Measurements from ENCODE around the gene EVX1. TPM values are rescaled to one million over a fixed set of nuclear protein-coding genes. Genes with fewer than 3 reads are reported as not detected.

Gene EVX1
- total RNA-seq, 1 donor from 2014 or later, result not detected

DNA sequence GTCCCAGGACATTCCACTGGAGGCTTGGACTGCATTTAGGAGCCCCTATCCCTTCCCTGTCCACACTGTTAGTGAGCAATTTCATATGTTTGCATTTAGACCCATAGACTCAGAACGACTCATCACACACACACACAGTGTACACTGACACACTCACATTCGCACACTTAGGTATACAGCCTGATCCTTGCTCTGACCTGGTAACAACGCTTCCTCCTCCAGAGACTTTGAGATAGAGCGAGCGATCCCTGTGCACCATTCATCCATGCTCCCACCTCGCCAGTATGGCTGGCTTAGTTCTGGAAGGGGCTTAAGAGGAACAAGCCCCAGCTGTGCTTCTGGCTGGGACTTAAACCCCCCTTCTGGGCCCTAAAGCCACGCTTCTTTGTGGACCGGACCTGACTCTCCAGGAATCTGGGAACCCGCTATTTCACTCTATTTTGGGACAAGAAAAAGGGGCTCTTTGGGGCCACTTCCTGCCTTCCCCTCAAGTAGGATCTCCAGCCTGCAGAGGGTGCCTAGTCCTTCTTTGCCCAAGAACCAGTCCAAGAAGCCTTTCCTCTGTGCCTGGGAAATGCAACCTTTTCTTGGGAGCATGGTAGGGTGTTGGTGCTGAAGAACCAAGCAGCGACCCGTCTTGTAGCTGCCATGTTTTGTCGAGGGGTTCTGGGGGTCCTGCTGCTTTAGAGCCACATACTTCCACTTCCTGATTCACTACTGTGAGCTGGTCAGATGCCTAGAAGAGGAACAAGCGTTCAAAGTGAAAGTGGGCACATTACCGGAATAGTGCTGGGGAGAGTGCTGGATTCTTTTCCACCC lies 41.6 kb upstream of the EVX1 start:
- Histone ChIP-seq H3K4me3 (peak overlapping the region; percentile 51), H3K27me3 (ENCODE audit: low read depth) (peaks cover 99% of the 10 kb centered on the region), H3K36me3 (no peaks in the 10 kb centered on the region), H3K9me3 (replicated peaks) (no peaks in the 10 kb centered on the region), H3K27ac (replicated peaks) (no peak overlapping the region), H3K4me1 (peaks cover 43% of the 10 kb centered on the region)
- intact Hi-C loops (cut with micrococcal nuclease), result no loop called here
- DNase-seq, result no peak
- TF ChIP-seq, protein P1, sequence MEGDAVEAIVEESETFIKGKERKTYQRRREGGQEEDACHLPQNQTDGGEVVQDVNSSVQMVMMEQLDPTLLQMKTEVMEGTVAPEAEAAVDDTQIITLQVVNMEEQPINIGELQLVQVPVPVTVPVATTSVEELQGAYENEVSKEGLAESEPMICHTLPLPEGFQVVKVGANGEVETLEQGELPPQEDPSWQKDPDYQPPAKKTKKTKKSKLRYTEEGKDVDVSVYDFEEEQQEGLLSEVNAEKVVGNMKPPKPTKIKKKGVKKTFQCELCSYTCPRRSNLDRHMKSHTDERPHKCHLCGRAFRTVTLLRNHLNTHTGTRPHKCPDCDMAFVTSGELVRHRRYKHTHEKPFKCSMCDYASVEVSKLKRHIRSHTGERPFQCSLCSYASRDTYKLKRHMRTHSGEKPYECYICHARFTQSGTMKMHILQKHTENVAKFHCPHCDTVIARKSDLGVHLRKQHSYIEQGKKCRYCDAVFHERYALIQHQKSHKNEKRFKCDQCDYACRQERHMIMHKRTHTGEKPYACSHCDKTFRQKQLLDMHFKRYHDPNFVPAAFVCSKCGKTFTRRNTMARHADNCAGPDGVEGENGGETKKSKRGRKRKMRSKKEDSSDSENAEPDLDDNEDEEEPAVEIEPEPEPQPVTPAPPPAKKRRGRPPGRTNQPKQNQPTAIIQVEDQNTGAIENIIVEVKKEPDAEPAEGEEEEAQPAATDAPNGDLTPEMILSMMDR (IDR thresholded peaks at IDR 0.05; ENCODE audit: borderline replicate concordance), result no peak

DNA sequence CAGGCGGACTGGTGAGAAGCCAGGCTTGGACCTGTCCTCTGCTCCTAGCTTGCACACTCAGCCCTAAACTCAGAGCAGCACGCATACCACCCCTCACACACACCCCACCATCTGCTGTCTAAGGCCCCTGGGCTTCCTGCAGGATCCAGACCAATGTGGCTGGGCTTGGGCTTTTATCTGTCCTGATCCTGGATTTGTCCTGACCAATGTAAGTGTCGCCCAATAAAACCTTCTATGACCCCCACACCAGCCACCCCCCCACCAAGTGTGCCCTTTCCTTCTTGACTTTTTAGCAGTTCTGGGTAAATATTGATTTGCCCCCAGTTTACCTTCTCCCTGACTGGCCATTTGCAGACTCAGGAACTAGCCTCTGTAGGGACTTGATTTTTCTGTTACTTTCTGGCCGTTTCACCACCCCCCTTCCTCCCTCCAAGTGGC lies 41.0 kb upstream of the EVX1 start:
- peaks cover 99% of the 10 kb centered on the region for H3K27me3 ChIP-seq (ENCODE audit: low read depth)
- TF ChIP-seq, protein P1 (IDR thresholded peaks at IDR 0.05; ENCODE audit: borderline replicate concordance), result no peak
- no peaks in the 10 kb centered on the region for H3K9me3 ChIP-seq (replicated peaks)
- peak overlapping the region; percentile 51 for H3K4me3 ChIP-seq
- intact Hi-C loops (cut with micrococcal nuclease), result no loop called here
- H3K27ac ChIP-seq (replicated peaks), result no peak overlapping the region
- peaks cover 43% of the 10 kb centered on the region for H3K4me1 ChIP-seq
- no peaks in the 10 kb centered on the region for H3K36me3 ChIP-seq
- no peak for DNase-seq

DNA sequence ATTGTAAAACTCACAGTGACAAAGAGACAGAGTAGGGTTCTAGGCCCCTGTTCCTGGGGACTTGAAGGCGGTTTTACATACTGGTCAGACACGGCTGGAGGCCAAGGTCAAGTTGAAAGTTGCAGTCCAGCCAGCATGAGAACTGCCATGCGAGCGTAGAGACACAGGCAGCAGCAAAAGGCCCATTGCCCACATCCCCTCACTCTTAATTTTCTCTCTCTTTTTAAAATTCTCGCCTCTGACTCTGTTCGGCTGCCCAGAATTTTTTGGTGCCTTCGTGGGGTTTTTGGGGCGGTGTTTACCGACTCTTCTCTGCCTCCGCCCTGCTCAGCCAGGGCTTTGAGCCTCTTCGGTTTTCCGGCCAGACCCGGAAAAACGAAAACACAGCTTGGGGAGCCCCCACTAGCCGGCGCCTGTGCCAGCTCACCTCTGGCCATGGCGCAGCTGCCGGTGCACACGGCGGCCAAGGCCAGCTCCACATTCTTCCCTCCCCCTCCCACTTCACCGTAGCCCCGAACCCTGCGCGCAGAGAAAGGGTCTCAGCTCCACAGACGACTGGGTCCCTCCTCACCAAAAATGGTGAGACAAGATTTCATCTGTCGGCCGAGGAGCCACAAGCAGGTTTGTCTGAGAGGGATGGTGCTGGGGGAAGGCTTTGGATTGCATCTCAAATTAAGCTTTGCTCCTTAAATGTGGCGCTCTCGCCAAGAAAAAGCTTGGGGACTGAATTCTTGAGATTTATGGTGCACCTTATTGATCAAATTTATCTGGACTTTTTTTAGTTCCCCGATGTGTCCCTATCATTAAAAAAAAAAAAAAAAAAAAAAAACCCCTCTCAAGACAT lies 40.4 kb upstream of the EVX1 start:
- intact Hi-C loops (cut with micrococcal nuclease), result no loop called here
- peaks cover 43% of the 10 kb centered on the region for H3K4me1 ChIP-seq

DNA sequence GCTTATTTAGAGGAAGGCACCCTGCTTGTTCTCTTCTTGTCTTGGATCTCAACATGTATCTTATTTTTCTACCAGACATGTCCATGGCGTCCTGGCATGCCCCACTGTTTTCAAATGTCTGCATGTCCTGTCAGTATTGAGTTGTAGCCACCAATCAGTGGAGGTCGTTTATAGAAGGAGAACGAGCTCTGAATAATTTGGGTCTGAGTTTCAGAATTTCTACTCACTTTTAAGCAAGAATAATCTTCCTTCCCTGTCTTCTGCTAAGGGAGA lies 39.8 kb upstream of the EVX1 start:
- TF ChIP-seq, protein P1 (IDR thresholded peaks at IDR 0.05; ENCODE audit: borderline replicate concordance), result no peak
- no peaks in the 10 kb centered on the region for H3K36me3 ChIP-seq
- intact Hi-C loops (cut with micrococcal nuclease), result no loop called here
- no peak overlapping the region for H3K27ac ChIP-seq (replicated peaks)
- H3K4me3 ChIP-seq, result no peak overlapping the region
- peaks cover 43% of the 10 kb centered on the region for H3K4me1 ChIP-seq
- H3K9me3 ChIP-seq (replicated peaks), result no peaks in the 10 kb centered on the region
- no peak for DNase-seq
- peaks cover 99% of the 10 kb centered on the region for H3K27me3 ChIP-seq (ENCODE audit: low read depth)

More for the DNA sequence above, 40.4 kb upstream of the EVX1 start:
- H3K4me3 ChIP-seq, result no peak overlapping the region
- no peak overlapping the region for H3K27ac ChIP-seq (replicated peaks)
- DNase-seq, result no peak
- TF ChIP-seq, protein P1 (IDR thresholded peaks at IDR 0.05; ENCODE audit: borderline replicate concordance), result no peak
- H3K36me3 ChIP-seq, result no peaks in the 10 kb centered on the region
- peaks cover 99% of the 10 kb centered on the region for H3K27me3 ChIP-seq (ENCODE audit: low read depth)
- no peaks in the 10 kb centered on the region for H3K9me3 ChIP-seq (replicated peaks)

DNA sequence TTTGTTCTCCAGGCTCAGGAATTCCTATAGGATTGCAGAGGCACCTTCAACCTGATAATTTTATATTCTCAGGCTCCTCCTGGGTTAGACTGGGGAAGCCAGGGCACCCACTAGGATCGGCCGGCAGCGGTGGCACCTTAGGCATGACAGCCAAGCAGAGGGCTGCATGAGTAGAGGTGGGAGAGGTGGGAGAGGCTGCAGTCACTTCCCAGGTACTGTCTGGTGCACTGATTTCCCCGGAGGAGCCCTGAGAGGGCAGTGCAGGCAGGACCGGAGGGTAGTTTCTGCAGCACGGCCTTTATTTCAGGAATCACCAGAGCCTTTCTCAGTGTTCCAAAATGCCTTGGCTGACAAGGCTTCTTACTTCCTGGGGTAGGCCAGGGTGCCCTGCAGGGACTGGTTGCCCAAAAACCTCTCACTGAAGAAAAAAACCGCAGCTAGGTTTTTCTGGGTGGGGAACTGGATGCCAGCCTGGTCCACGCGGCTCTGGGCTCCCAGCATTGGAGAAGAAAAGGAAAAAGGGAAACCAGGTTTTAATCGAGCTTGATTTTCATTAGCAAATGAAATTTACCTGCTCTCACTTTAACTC lies 39.1 kb upstream of the EVX1 start:
- Histone ChIP-seq H3K27me3 (ENCODE audit: low read depth) (peaks cover 99% of the 10 kb centered on the region), H3K9me3 (replicated peaks) (no peaks in the 10 kb centered on the region), H3K36me3 (no peaks in the 10 kb centered on the region), H3K4me3 (no peak overlapping the region), H3K27ac (replicated peaks) (no peak overlapping the region), H3K4me1 (peaks cover 41% of the 10 kb centered on the region)
- no peak for DNase-seq
- intact Hi-C loops (cut with micrococcal nuclease), result no loop called here
- TF ChIP-seq, protein P1 (IDR thresholded peaks at IDR 0.05; ENCODE audit: borderline replicate concordance), result no peak

Measured in left ventricle myocardium inferior (tissue), 1 donor.